ENCODE measurements around the gene ACSL1. TPM values are rescaled to one million over a fixed set of nuclear protein-coding genes. Genes with fewer than 3 reads are reported as not detected.

Gene ACSL1
- total RNA-seq, 1 experiment from 2014 or later = 3.5 TPM

DNA sequence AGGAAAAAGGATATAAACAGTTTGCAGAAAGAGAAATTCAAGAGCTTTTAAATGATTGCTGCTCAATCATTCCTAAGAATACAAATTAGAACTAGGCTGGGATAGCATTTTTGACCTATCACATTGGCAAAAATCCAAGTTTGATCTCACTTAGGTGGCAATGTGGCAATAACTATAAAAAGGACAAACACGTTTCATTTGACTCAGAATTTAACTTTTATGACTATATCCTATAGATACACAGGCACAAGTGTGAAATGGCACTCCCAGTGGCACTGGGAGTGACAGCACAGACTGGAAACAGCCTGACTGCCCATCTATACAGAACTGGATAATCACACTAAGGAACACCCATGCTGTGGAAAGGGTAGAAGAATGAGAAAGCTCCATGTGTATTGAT is 103.0 kb downstream of the ACSL1 start:
- no peaks in the 10 kb centered on the region for H3K9me3 Mint-ChIP-seq
- no peak overlapping the region for H4K91ac ChIP-seq (ENCODE audit: insufficient read length, low read depth, low read length)
- H3K56ac ChIP-seq (ENCODE audit: insufficient read length, low read depth, low read length) = no peak overlapping the region
- no peaks in the 10 kb centered on the region for H3K27me3 Mint-ChIP-seq (ENCODE audit: low read depth)
- H3K9ac ChIP-seq (ENCODE audit: extremely low read depth, insufficient read length, low read length) = no peak overlapping the region
- no peaks in the 10 kb centered on the region for H3K79me1 ChIP-seq (ENCODE audit: insufficient read depth, low read depth, low read length, poor library complexity, severe bottlenecking)
- no peaks in the 10 kb centered on the region for H4K20me1 ChIP-seq (ENCODE audit: control insufficient read depth, insufficient read depth, insufficient read length)
- H2AK5ac ChIP-seq (ENCODE audit: insufficient read length, low read length) = no peak overlapping the region
- H2BK20ac ChIP-seq (ENCODE audit: low read depth, low read length, poor library complexity, severe bottlenecking) = no peak overlapping the region
- 0 out of 4 replicates have a peak, but pooled peaks cover 0 to 4% of the 10 kb centered on the region in 2 experiments for H3K4me1 Mint-ChIP-seq
- no peak overlapping the region for H4K5ac ChIP-seq (ENCODE audit: insufficient read length, low read depth, low read length)
- no peaks in the 10 kb centered on the region for H3K4me1 ChIP-seq (ENCODE audit: insufficient read depth, low read length)
- H3T11ph ChIP-seq (ENCODE audit: low read length) = no peak overlapping the region
- H3K4ac ChIP-seq (ENCODE audit: low read depth, low read length) = no peak overlapping the region
- H2BK120ac ChIP-seq (ENCODE audit: low read depth, low read length, poor library complexity, severe bottlenecking) = no peak overlapping the region
- H2AFZ ChIP-seq (ENCODE audit: low read length) = no peak overlapping the region
- DNase-seq = no peak
- H2BK12ac ChIP-seq (ENCODE audit: insufficient read length, low read depth, low read length) = no peak overlapping the region
- no CpG with 5 or more reads among the region's 1 CpG for WGBS (ENCODE audit: extremely low coverage, insufficient read length, low lambda C conversion rate)
- no peak overlapping the region for H3K4me2 ChIP-seq (ENCODE audit: insufficient read depth, insufficient read length, low read length)
- TF ChIP-seq, protein P1, sequence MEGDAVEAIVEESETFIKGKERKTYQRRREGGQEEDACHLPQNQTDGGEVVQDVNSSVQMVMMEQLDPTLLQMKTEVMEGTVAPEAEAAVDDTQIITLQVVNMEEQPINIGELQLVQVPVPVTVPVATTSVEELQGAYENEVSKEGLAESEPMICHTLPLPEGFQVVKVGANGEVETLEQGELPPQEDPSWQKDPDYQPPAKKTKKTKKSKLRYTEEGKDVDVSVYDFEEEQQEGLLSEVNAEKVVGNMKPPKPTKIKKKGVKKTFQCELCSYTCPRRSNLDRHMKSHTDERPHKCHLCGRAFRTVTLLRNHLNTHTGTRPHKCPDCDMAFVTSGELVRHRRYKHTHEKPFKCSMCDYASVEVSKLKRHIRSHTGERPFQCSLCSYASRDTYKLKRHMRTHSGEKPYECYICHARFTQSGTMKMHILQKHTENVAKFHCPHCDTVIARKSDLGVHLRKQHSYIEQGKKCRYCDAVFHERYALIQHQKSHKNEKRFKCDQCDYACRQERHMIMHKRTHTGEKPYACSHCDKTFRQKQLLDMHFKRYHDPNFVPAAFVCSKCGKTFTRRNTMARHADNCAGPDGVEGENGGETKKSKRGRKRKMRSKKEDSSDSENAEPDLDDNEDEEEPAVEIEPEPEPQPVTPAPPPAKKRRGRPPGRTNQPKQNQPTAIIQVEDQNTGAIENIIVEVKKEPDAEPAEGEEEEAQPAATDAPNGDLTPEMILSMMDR (conservative IDR thresholded peaks at IDR 0.05) = peak; percentile 24; the same call in 1 of the 3 replicates
- no peak overlapping the region for H3K27ac ChIP-seq (ENCODE audit: insufficient read length, low read depth, low read length)
- 0 out of 7 replicates have a peak overlapping the region, but pooled peaks of 1 of the 3 experiments have one; percentile 26 for H3K27ac Mint-ChIP-seq
- H3K18ac ChIP-seq (ENCODE audit: insufficient read length, low read depth, low read length) = no peak overlapping the region
- peaks cover 3% of the 10 kb centered on the region for H3K79me2 ChIP-seq (ENCODE audit: insufficient read depth, low read length)
- H3K36me3 Mint-ChIP-seq (ENCODE audit: insufficient read depth in 1 of 3, low read depth in 3 of 3) = peaks cover 44 to 88% (median 84%) of the 10 kb centered on the region in 3 experiments
- no peak overlapping the region for H3K14ac ChIP-seq (ENCODE audit: insufficient read depth, low read length)
- no peak overlapping the region for H3K23ac ChIP-seq (ENCODE audit: insufficient read length, low read depth, low read length)
- H4K8ac ChIP-seq (replicated peaks; ENCODE audit: insufficient read length, low read depth, low read length) = no peak overlapping the region
- no peaks in the 10 kb centered on the region for H3K9me3 ChIP-seq (ENCODE audit: control insufficient read depth, low read depth, low read length)
- H3K23me2 ChIP-seq (ENCODE audit: insufficient read length, low read depth, low read length, poor library complexity, severe bottlenecking) = no peaks in the 10 kb centered on the region
- H3K27me3 ChIP-seq (ENCODE audit: insufficient read depth, low read length) = no peaks in the 10 kb centered on the region
- no peak overlapping the region for H3K4me3 Mint-ChIP-seq
- no peak overlapping the region for H2BK5ac ChIP-seq (ENCODE audit: insufficient read length, low read length)
- H2BK15ac ChIP-seq (ENCODE audit: low read depth, low read length) = no peak overlapping the region
